Ovary (tissue), 3 donors: ENCODE measurements around the gene KIT.

Source experiments
- EP300 ChIP-seq: sonication (generic); formaldehyde crosslinking; IDR thresholded peaks from one replicate; pipeline ENCODE4 v1.6.1; 2017; ENCODE audit warnings: antibody characterized with exemption
- TF ChIP-seq, protein P1 (sequence below), 3 donors: fragments of 450-650 bp in 2 of 3; fragments of 200-600 bp in 1 of 3; IDR thresholded peaks; one replicate each; pipeline versions ENCODE4 v1.5.1 to v1.8.0; 2016 to 2022; ENCODE audit warnings: antibody characterized with exemption in 3 of 3, mild to moderate bottlenecking in 1 of 3
- donor health status: DM: no; HTN: no; CAD: no.

DNA sequence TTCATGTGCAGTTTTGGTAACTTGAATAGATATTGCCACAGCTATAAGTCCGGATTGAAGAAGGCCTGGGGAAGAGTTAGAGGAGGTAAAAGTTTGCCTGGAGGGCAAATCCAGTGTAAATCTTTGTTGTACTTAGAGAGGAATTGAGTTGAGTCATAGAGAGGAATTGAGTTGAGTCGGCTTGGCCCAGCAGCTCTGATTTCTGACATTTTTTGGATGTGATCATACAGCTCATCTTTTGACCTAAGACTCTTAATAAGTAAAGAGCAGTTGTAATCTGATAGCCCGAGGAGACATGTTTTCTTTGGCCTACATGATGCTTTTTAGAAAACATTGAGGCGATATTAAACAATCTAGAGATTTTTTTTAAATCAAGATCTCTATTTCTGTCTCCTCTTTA lies 3.9 kb downstream of the KIT start:
- TF ChIP-seq, protein P1, sequence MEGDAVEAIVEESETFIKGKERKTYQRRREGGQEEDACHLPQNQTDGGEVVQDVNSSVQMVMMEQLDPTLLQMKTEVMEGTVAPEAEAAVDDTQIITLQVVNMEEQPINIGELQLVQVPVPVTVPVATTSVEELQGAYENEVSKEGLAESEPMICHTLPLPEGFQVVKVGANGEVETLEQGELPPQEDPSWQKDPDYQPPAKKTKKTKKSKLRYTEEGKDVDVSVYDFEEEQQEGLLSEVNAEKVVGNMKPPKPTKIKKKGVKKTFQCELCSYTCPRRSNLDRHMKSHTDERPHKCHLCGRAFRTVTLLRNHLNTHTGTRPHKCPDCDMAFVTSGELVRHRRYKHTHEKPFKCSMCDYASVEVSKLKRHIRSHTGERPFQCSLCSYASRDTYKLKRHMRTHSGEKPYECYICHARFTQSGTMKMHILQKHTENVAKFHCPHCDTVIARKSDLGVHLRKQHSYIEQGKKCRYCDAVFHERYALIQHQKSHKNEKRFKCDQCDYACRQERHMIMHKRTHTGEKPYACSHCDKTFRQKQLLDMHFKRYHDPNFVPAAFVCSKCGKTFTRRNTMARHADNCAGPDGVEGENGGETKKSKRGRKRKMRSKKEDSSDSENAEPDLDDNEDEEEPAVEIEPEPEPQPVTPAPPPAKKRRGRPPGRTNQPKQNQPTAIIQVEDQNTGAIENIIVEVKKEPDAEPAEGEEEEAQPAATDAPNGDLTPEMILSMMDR (IDR thresholded peaks at IDR 0.05) = no peak
- no peak for TF ChIP-seq EP300
